Loucy (cell line): ENCODE results near the gene PHF5A.

ENCODE experiments used
- H2AFZ ChIP-seq: fragments of 200-600 bp; sonication (generic); 2 replicates; pipeline ENCODE4 v1.6.0; 2016; ENCODE audit warnings: antibody characterized with exemption, mild to moderate bottlenecking, low read length, moderate library complexity
- H3F3A ChIP-seq: fragments of 200-600 bp; 2 replicates; pipeline ENCODE4 v1.6.0; 2016; ENCODE audit warnings: antibody characterized with exemption, low read depth, mild to moderate bottlenecking
- H3K27me3 ChIP-seq: fragments of 200-600 bp; sonication (generic); 2 replicates; pipeline ENCODE4 v1.6.1; 2014; ENCODE audit warnings: low read length, mild to moderate bottlenecking; ENCODE audit not compliant: insufficient read depth, poor library complexity, severe bottlenecking
- H3K36me3 ChIP-seq: fragments of 200-600 bp; sonication (generic); 2 replicates; pipeline ENCODE4 v1.6.1; 2016; ENCODE audit warnings: low read length; ENCODE audit not compliant: insufficient read depth
- H3K4me1 ChIP-seq: fragments of 200-600 bp; sonication (generic); 2 replicates; pipeline ENCODE4 v1.5.1; 2014; ENCODE audit warnings: low read length, mild to moderate bottlenecking; ENCODE audit not compliant: insufficient read depth, poor library complexity, severe bottlenecking
- H3K4me2 ChIP-seq: fragments of 200-600 bp; sonication (generic); 2 replicates; pipeline ENCODE4 v1.6.0; 2014; ENCODE audit warnings: antibody characterized with exemption, low read length, low read depth, mild to moderate bottlenecking; ENCODE audit not compliant: poor library complexity, severe bottlenecking
- H3K4me3 ChIP-seq: fragments of 200-600 bp; sonication (generic); 2 replicates; pipeline ENCODE4 v1.5.1; 2014; ENCODE audit warnings: low read length, mild to moderate bottlenecking, mixed read lengths; ENCODE audit not compliant: poor library complexity, severe bottlenecking
- H3K79me2 ChIP-seq: fragments of 200-600 bp; sonication (generic); 2 replicates; pipeline ENCODE4 v1.6.1; 2014; ENCODE audit warnings: low read length; ENCODE audit not compliant: insufficient read depth
- H3K9ac ChIP-seq: fragments of 200-600 bp; sonication (generic); 2 replicates; pipeline ENCODE4 v1.6.0; 2014; ENCODE audit warnings: mild to moderate bottlenecking, low read depth, low read length, moderate library complexity; ENCODE audit not compliant: poor library complexity, severe bottlenecking
- H3K9me2 ChIP-seq: fragments of 200-600 bp; sonication (generic); replicated peaks from 2 replicates; pipeline ENCODE4 v1.6.1; 2016; ENCODE audit warnings: low read depth, low read length, mixed read lengths
- H3K9me3 ChIP-seq: fragments of 200-600 bp; sonication (generic); 2 replicates; pipeline ENCODE4 v1.6.1; 2014; ENCODE audit warnings: mild to moderate bottlenecking, antibody characterized with exemption, low read length, low read depth; ENCODE audit not compliant: insufficient read depth
- H4K20me1 ChIP-seq: fragments of 200-600 bp; sonication (generic); 2 replicates; pipeline ENCODE4 v1.6.0; 2014; ENCODE audit warnings: antibody characterized with exemption, low read length, mild to moderate bottlenecking; ENCODE audit not compliant: insufficient read depth, poor library complexity, severe bottlenecking
- EZH2phosphoT487 ChIP-seq: fragments of 200-600 bp; IDR thresholded peaks from 2 replicates; pipeline ENCODE4 v1.6.1; 2018; ENCODE audit warnings: antibody characterized with exemption, mild to moderate bottlenecking, moderate library complexity, borderline replicate concordance
- TF ChIP-seq, protein P1 (sequence below): fragments of 200-600 bp; sonication (generic); conservative IDR thresholded peaks from 2 replicates; pipeline ENCODE4 v1.5.1; 2014; ENCODE audit warnings: mild to moderate bottlenecking, antibody characterized with exemption, low read length

Gene PHF5A

GRCh38 chr22:41415554-41415953 lies 52.9 kb downstream of the PHF5A start:
- H3K4me2 ChIP-seq = peak overlapping the region; percentile 89
- H3K9ac ChIP-seq = peak overlapping the region; percentile 84
- peaks cover 7% of the 10 kb centered on the region for H4K20me1 ChIP-seq
- H3K79me2 ChIP-seq = peaks cover 32% of the 10 kb centered on the region
- no peaks in the 10 kb centered on the region for H3K9me3 ChIP-seq
- no peaks in the 10 kb centered on the region for H3F3A ChIP-seq
- no peaks in the 10 kb centered on the region for H3K27me3 ChIP-seq
- TF ChIP-seq EZH2phosphoT487 = no peak
- TF ChIP-seq, protein P1, sequence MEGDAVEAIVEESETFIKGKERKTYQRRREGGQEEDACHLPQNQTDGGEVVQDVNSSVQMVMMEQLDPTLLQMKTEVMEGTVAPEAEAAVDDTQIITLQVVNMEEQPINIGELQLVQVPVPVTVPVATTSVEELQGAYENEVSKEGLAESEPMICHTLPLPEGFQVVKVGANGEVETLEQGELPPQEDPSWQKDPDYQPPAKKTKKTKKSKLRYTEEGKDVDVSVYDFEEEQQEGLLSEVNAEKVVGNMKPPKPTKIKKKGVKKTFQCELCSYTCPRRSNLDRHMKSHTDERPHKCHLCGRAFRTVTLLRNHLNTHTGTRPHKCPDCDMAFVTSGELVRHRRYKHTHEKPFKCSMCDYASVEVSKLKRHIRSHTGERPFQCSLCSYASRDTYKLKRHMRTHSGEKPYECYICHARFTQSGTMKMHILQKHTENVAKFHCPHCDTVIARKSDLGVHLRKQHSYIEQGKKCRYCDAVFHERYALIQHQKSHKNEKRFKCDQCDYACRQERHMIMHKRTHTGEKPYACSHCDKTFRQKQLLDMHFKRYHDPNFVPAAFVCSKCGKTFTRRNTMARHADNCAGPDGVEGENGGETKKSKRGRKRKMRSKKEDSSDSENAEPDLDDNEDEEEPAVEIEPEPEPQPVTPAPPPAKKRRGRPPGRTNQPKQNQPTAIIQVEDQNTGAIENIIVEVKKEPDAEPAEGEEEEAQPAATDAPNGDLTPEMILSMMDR = no peak
- no peaks in the 10 kb centered on the region for H3K9me2 ChIP-seq
- H3K4me3 ChIP-seq = peak overlapping the region; percentile 82
- peaks cover 23% of the 10 kb centered on the region for H3K4me1 ChIP-seq
- H3K36me3 ChIP-seq = no peaks in the 10 kb centered on the region
- no peak overlapping the region for H2AFZ ChIP-seq

GRCh38 chr22:41411021-41411851 lies 57.3 kb downstream of the PHF5A start:
- H3K4me2 ChIP-seq = peak overlapping the region; percentile 89
- H3K79me2 ChIP-seq = peaks cover 32% of the 10 kb centered on the region
- peaks cover 20% of the 10 kb centered on the region for H3K4me1 ChIP-seq
- H3K27me3 ChIP-seq = no peaks in the 10 kb centered on the region
- peak overlapping the region; percentile 1 for H3K4me3 ChIP-seq
- no peaks in the 10 kb centered on the region for H3K9me2 ChIP-seq
- no peak overlapping the region for H2AFZ ChIP-seq
- H3K36me3 ChIP-seq = no peaks in the 10 kb centered on the region
- no peaks in the 10 kb centered on the region for H3F3A ChIP-seq
- H4K20me1 ChIP-seq = peaks cover 7% of the 10 kb centered on the region
- peak overlapping the region; percentile 84 for H3K9ac ChIP-seq
- TF ChIP-seq EZH2phosphoT487 = no peak
- TF ChIP-seq, protein P1 = no peak
- no peaks in the 10 kb centered on the region for H3K9me3 ChIP-seq

- Histone ChIP-seq H3K27me3 (no peaks in the 10 kb centered on the region), H4K20me1 (peaks cover 3% of the 10 kb centered on the region), H3K79me2 (peaks cover 25% of the 10 kb centered on the region), H3K9me3 (no peaks in the 10 kb centered on the region), H3K36me3 (no peaks in the 10 kb centered on the region), H3K9ac (no peak overlapping the region), H3K4me2 (no peak overlapping the region), H3K9me2 (no peaks in the 10 kb centered on the region), H3K4me3 (no peak overlapping the region), H3F3A (no peaks in the 10 kb centered on the region), H3K4me1 (peaks cover 24% of the 10 kb centered on the region), H2AFZ (no peak overlapping the region)
- no peak for TF ChIP-seq EZH2phosphoT487
- TF ChIP-seq, protein P1 = no peak
Measured at GRCh38 chr22:41410311-41410751, 58.2 kb downstream of the PHF5A start.
